IMR-90 (cell line): ENCODE data around the gene KCTD2. TPM values are rescaled to one million over a fixed set of nuclear protein-coding genes. Genes with fewer than 3 reads are reported as not detected.

ENCODE experiments used
- ATAC-seq: fragments of 200-7000 bp; cut with Tn5 transposase; 2 replicates; pipeline ENCODE4 v1.9.1; 2020; ENCODE audit warnings: low read depth, mild to moderate bottlenecking, moderate library complexity
- BruUV-seq: library from RNA; stranded (reverse); fragments of 400-500 nt; replicated peaks from 2 replicates; lab custom pipeline; 2021; lab: Mats Ljungman, UMichigan
- CTCF ChIA-PET: fragments of 300-600 bp; formaldehyde crosslinking; extraction: SDS; loops from one replicate; lab custom pipeline; 2021; ENCODE audit warnings: antibody characterized with exemption; lab: Yijun Ruan, JAX
- POLR2A ChIA-PET: fragments of 300-600 bp; sonication (Branson Sonifier 250); formaldehyde crosslinking; loops from one replicate; lab custom pipeline; 2022; ENCODE audit warnings: antibody characterized with exemption; ENCODE audit not compliant: unreplicated experiment; lab: Charles Lee
- DNase-seq: peaks from one replicate; pipeline ENCODE4 v3.0.0; 2013
- H2AFZ ChIP-seq: replicated peaks from 2 replicates; pipeline ENCODE3; 2013; ENCODE audit warnings: low read length, mild to moderate bottlenecking; ENCODE audit not compliant: poor library complexity
- H2AK5ac ChIP-seq: 2 replicates; pipeline ENCODE4 v1.6.1; 2013; ENCODE audit warnings: low read depth, low read length, inconsistent platforms
- H2AK9ac ChIP-seq: replicated peaks from 2 replicates; pipeline ENCODE3; 2013; ENCODE audit warnings: mild to moderate bottlenecking, low read depth, low read length, moderate library complexity; ENCODE audit not compliant: poor library complexity
- H2BK120ac ChIP-seq: 2 replicates; pipeline ENCODE4 v1.6.1; 2013; ENCODE audit warnings: low read depth, low read length, inconsistent platforms
- H2BK15ac ChIP-seq: 3 replicates; pipeline ENCODE4 v1.6.1; 2013; ENCODE audit warnings: low read depth, low read length, inconsistent platforms
- H2BK20ac ChIP-seq: 2 replicates; pipeline ENCODE4 v1.6.1; 2013; ENCODE audit warnings: low read depth, mild to moderate bottlenecking, inconsistent platforms, low read length, moderate library complexity
- H2BK5ac ChIP-seq: 2 replicates; pipeline ENCODE4 v1.6.1; 2013; ENCODE audit warnings: mild to moderate bottlenecking, low read depth, low read length, inconsistent platforms; ENCODE audit not compliant: poor library complexity, severe bottlenecking
- H3K14ac ChIP-seq: replicated peaks from 2 replicates; pipeline ENCODE4 v1.6.1; 2013; ENCODE audit warnings: low read depth, low read length, inconsistent platforms
- H3K18ac ChIP-seq: 2 replicates; pipeline ENCODE4 v1.6.1; 2013; ENCODE audit warnings: low read depth, low read length, control low read depth
- H3K23ac ChIP-seq: 2 replicates; pipeline ENCODE4 v1.6.1; 2013; ENCODE audit warnings: low read depth, low read length, inconsistent platforms
- H3K27ac ChIP-seq: 2 replicates; pipeline ENCODE4 v1.5.1; 2013; ENCODE audit warnings: mild to moderate bottlenecking, control low read depth, low read length; ENCODE audit not compliant: insufficient read depth
- H3K27me3 ChIP-seq: 2 replicates; pipeline ENCODE4 v1.6.1; 2013; ENCODE audit warnings: low read length; ENCODE audit not compliant: control insufficient read depth, insufficient read depth
- H3K36me3 ChIP-seq: 2 replicates; pipeline ENCODE4 v1.6.1; 2013; ENCODE audit warnings: low read length, mixed read lengths; ENCODE audit not compliant: control insufficient read depth, insufficient read depth
- H3K4ac ChIP-seq: 2 replicates; pipeline ENCODE4 v1.6.1; 2013; ENCODE audit warnings: low read depth, low read length, inconsistent platforms
- H3K4me1 ChIP-seq: 2 replicates; pipeline ENCODE4 v1.6.1; 2013; ENCODE audit warnings: low read length, mixed read lengths; ENCODE audit not compliant: control insufficient read depth, insufficient read depth
- H3K4me2 ChIP-seq: 2 replicates; pipeline ENCODE4 v1.6.1; 2013; ENCODE audit warnings: low read depth, mild to moderate bottlenecking, control low read depth, low read length, moderate library complexity
- H3K4me3 ChIP-seq: 2 replicates; pipeline ENCODE4 v1.5.1; 2013; ENCODE audit warnings: low read depth, mild to moderate bottlenecking, control low read depth, low read length, moderate library complexity; ENCODE audit not compliant: insufficient read depth
- H3K56ac ChIP-seq: 2 replicates; pipeline ENCODE4 v1.6.1; 2013; ENCODE audit warnings: low read length, inconsistent platforms; ENCODE audit not compliant: insufficient read depth; ENCODE audit errors: extremely low read depth
- H3K79me1 ChIP-seq, 2 experiments: 2 replicates each; pipeline ENCODE4 v1.6.1; 2013; ENCODE audit warnings: low read length in 2 of 2, inconsistent platforms in 1 of 2, low read depth in 1 of 2
- H3K9ac ChIP-seq: 2 replicates; pipeline ENCODE4 v1.6.1; 2013; ENCODE audit warnings: low read depth, low read length, control low read depth
- H3K9me1 ChIP-seq: 2 replicates; pipeline ENCODE4 v1.6.1; 2013; ENCODE audit warnings: low read length, inconsistent platforms; ENCODE audit not compliant: insufficient read depth
- H3K9me3 ChIP-seq: 2 replicates; pipeline ENCODE4 v1.6.1; 2013; ENCODE audit warnings: low read length; ENCODE audit not compliant: control insufficient read depth, insufficient read depth
- H4K20me1 ChIP-seq: 2 replicates; pipeline ENCODE4 v1.6.1; 2013; ENCODE audit warnings: low read length, inconsistent platforms; ENCODE audit not compliant: insufficient read depth
- H4K5ac ChIP-seq: 2 replicates; pipeline ENCODE4 v1.6.1; 2013; ENCODE audit warnings: mild to moderate bottlenecking, low read depth, low read length, control low read depth
- H4K8ac ChIP-seq, 2 experiments: 2 replicates each; pipeline ENCODE4 v1.6.1; 2013; ENCODE audit warnings: low read depth in 2 of 2, low read length in 2 of 2, control low read depth in 1 of 2, inconsistent platforms in 1 of 2
- H4K91ac ChIP-seq: 2 replicates; pipeline ENCODE4 v1.6.1; 2013; ENCODE audit warnings: low read depth, low read length, inconsistent platforms; ENCODE audit not compliant: insufficient read depth
- FOS ChIP-seq: fragments of 150-350 bp; IDR thresholded peaks from 2 replicates; pipeline ENCODE4 v1.6.1; 2016; ENCODE audit warnings: low read depth, low read length
- MAFK ChIP-seq: IDR thresholded peaks from 2 replicates; pipeline ENCODE4 v1.6.1; 2012; ENCODE audit warnings: low read depth, low read length, improper control_type of control experiment
- MAZ ChIP-seq: IDR thresholded peaks from 2 replicates; pipeline ENCODE4 v1.6.1; 2012; ENCODE audit warnings: low read depth, mild to moderate bottlenecking, low read length, improper control_type of control experiment, moderate library complexity, borderline replicate concordance
- MXI1 ChIP-seq: IDR thresholded peaks from 2 replicates; pipeline ENCODE4 v1.6.1; 2012; ENCODE audit warnings: low read depth, mild to moderate bottlenecking, low read length, moderate library complexity, borderline replicate concordance
- RAD21 ChIP-seq: IDR thresholded peaks from 2 replicates; pipeline ENCODE4 v1.6.1; 2012; ENCODE audit warnings: low read length, improper control_type of control experiment
- USF2 ChIP-seq: fragments of 150-350 bp; IDR thresholded peaks from 2 replicates; pipeline ENCODE4 v1.6.1; 2017; ENCODE audit warnings: mild to moderate bottlenecking, antibody characterized with exemption, low read length, low read depth
- WGBS, 2 experiments: methylation state at CpG; one replicate each; pipeline versions ENCODE4 v1.1.5 to v1.1.7; 2013; ENCODE audit warnings: missing lambda C conversion rate in 2 of 2; ENCODE audit not compliant: insufficient read length in 1 of 2; ENCODE audit errors: extremely low coverage in 2 of 2; 5-methylcytosine and 5-hydroxymethylcytosine counted together
- dilution Hi-C: fragments of 300-500 bp; cut with HindIII; formaldehyde crosslinking; loops from one replicate; pipeline ENCODE4 v1.14.3; 2018; ENCODE audit warnings: low sequenced_read_pairs; ENCODE audit not compliant: unreplicated experiment
- in situ Hi-C: fragments of 300-500 bp; cut with MboI; formaldehyde crosslinking; loops from 3 replicates; pipeline ENCODE4 v1.14.3; 2019; ENCODE audit warnings: low sequenced_read_pairs, inconsistent platforms, mixed read lengths
- intact Hi-C: fragments of 100-400 bp; cut with micrococcal nuclease; formaldehyde crosslinking; loops from 2 replicates; pipeline ENCODE4 v1.10.0; 2022
- polyA plus RNA-seq, 3 experiments: library from polyadenylated mRNA; depleted of rRNA; stranded (reverse); fragments of >200 nt; gene quantifications; 2 replicates each; pipeline ENCODE4 v1.2.3, GENCODE V29; 2012; ENCODE audit warnings: low replicate concordance in 1 of 3
- total RNA-seq: library from RNA; depleted of rRNA; stranded (reverse); fragments of >200 nt; gene quantifications from 2 replicates; pipeline ENCODE4 v1.2.3, GENCODE V29; 2012

The KCTD2 gene
- total and polyA plus RNA-seq, 2 of the 4 experiments (the other 2 are of a cell fraction) = 9.1 to 18.4 TPM

GRCh38 chr17:75084039-75084660, 37.1 kb downstream of the KCTD2 start:
- no peaks in the 10 kb centered on the region for H3K36me3 ChIP-seq
- CTCF ChIA-PET = interaction anchor here (0.6 to 0.8 kb wide), 3 partner anchors 14 to 45 kb away, joined by 3 to 5 read pairs (median 3); no protein-coding TSS in a partner anchor
- in situ Hi-C loops = no loop called here

More at GRCh38 chr17:75084039-75084660, 37.1 kb downstream of the KCTD2 start:
- no peaks in the 10 kb centered on the region for H4K20me1 ChIP-seq
- no peak overlapping the region for H3K9ac ChIP-seq
- dilution Hi-C loops = no loop called here
- 22% methylated on average over 4 of the region's 14 CpGs; no CpG with 5 or more reads in 1 of the 2 experiments for whole genome bisulfite sequencing, 2 experiments
- POLR2A ChIA-PET = no interaction called here
- H2BK120ac ChIP-seq = no peak overlapping the region
- no peak overlapping the region for H4K91ac ChIP-seq
- H3K27ac ChIP-seq = no peak overlapping the region
- no peak for DNase-seq
- H2BK5ac ChIP-seq = no peak overlapping the region
- no peaks in the 10 kb centered on the region for H3K27me3 ChIP-seq
- BruUV-seq = no TSS peak
- H2BK15ac ChIP-seq = no peak overlapping the region
- no peak overlapping the region for H3K56ac ChIP-seq
- H3K9me1 ChIP-seq = peaks cover 20% of the 10 kb centered on the region
- H3K4ac ChIP-seq = no peak overlapping the region
- no peak for ATAC-seq
- H2AFZ ChIP-seq = peak overlapping the region; percentile 12
- TF ChIP-seq FOS (no peak), RAD21 (no peak), USF2 (no peak), MAZ (no peak), MAFK (no peak), MXI1 (no peak)
- no peak overlapping the region for H2AK9ac ChIP-seq
- H4K5ac ChIP-seq = no peak overlapping the region
- no peak overlapping the region for H3K4me2 ChIP-seq
- H3K4me3 ChIP-seq = no peak overlapping the region
- H3K79me1 ChIP-seq = peaks cover 0 to 17% of the 10 kb centered on the region in 2 experiments; a peak in 3 of 4 replicates
- H3K9me3 ChIP-seq = no peaks in the 10 kb centered on the region
- intact Hi-C loops = no loop called here
- no peak overlapping the region for H3K18ac ChIP-seq
- no peak overlapping the region for H3K14ac ChIP-seq
- H3K23ac ChIP-seq = no peak overlapping the region
- H3K4me1 ChIP-seq = peaks cover 16% of the 10 kb centered on the region
- peak overlapping the region; percentile 30; the same call in 1 of the 2 replicates for H2AK5ac ChIP-seq
- H4K8ac ChIP-seq = no peak overlapping the region
- H2BK20ac ChIP-seq = no peak overlapping the region
